GM18867 (cell line): ENCODE measurements around the gene SNX15.

Experiments
- ATAC-seq: cut with Tn5 transposase; IDR thresholded peaks from one replicate; pipeline ENCODE4 v1.9.1; 2021; ENCODE audit warnings: mild to moderate bottlenecking, moderate library complexity; ENCODE audit not compliant: unreplicated experiment

SNX15 gene

DNA sequence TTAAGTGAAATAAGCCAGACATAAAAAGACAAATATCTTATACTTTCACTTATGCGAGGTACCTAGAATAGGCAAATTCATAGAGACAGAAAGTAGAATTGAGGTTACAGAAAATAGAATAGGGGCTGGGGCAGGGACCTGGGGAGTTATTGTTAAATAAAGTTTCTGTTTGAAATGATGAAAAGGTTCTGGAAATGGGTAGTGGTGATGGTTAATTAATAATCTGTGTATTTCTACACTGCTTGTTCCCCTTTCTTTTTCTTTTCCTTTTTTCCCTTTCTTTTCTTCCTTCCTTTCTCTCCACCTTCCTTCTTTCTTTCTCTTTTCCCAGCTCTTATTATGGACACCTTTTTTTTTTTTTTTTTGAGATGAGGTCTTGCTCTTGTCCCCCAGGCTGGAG lies 28.3 kb downstream of the SNX15 start:
- ATAC-seq, result no peak

DNA sequence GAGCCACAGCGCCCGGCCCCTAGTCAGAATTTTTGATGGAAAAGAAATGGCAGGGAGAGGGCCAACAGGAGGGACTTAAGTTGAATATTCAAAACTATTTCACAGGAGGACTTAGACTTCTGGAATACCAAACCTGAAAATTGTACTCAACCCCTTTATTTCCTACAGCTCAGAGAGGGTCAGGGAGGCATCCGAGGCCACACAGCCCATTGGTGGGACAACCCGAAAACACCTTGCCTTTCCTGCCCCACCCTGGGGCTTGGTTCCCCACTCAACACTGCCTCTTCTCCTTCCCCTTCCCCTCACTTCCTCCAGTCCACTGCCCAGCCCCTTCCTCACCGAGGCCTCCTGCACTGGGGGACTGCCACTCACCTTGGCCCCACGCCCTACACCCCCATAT lies 29.8 kb downstream of the SNX15 start:
- no peak for ATAC-seq

DNA sequence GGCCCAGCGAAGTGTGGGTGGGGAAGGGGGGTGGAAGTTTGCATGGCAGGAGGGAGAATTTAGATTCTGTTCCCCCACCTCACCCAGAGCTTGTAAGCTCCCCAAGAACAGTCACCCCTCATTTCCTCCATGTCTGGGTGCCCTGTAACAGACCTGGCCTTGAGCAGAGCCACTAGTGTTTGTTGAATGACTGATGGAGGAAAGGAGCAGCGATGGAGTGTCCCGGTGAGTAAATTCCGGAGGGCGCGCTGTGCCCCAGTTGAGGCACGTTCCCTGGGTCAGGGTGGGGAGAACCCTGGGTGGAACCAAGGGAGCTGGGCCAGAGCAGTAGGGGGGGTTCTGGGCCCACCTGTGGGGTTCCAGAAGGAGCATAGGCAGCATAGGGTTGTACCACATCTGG lies 30.3 kb downstream of the SNX15 start:
- ATAC-seq, result no peak

DNA sequence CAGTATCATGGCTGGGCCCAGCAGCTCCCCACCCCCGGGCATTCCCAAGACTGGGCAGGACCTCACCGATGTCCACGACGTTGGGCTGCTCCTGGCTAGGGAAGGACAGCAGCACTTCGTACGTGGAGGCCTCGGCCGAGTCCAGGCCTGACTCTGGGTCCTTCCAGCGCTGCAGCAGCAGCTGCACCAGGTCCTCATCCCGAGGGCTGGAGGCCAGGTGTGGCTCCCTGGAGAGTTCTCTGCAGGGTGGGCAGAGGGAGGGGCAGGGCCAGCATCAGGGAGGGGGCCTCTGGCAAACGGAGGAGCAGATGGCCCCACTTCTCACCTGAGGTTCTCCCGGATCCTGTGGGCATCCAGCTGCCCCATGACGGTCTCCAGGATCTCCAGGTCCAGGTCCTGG lies 30.8 kb downstream of the SNX15 start:
- ATAC-seq, result no peak

DNA sequence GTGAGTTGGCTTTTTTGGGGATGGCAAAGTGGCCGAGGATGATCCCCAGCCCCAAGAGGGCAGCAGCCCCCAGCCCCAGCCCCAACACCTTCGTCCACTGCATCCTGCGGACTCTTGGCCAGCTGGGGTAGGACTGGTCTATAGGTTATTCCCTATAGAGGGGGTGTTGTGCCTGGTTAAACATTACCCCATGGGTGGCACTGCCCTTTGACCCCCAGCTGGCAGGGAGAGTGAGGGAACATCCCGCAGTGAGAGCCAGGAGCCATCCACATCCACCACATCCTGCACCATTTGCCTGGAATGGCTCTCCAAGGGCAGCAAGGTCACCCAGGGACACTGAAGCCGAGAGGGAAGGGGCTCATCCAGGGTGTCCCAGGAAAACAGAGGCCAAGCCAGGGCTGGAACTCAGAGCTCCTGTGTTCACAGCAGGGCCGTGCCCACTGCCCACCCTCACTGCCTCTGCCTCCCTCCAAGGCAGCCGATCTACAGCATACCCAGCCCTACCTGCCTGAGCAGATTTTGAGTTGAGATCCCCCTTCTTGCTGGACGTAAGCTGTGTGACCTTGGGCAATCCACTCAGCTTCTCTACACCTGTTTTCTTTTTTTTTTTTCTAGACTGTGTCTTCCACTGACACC lies 31.3 kb downstream of the SNX15 start, which contains the start of gene NAALADL1:
Gene NAALADL1, minus strand, starts transcription at position 135 of the 636 bp plus-strand sequence. Its CDS starts 32 bp downstream, at position 103.
- no peak for ATAC-seq

DNA sequence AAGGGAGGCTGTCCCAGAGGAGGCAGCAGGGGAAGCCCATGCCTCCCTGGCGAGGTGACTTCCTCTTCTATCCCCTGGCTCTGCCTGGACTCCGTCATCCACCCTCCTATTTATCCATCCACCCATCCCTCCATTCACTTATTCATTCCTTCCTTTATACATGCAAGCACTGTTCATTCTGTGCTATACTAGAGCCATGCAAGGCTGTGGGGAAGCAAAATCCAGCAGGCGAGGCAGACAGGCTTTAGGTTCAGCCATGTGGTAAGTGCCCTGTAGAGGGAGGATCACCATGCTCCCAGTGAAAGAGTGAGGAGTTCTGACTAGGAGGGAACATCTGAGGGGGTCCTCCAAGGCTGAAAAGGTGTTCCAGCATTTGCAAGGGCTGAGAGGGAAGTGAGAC lies 32.3 kb downstream of the SNX15 start:
- no peak for ATAC-seq

DNA sequence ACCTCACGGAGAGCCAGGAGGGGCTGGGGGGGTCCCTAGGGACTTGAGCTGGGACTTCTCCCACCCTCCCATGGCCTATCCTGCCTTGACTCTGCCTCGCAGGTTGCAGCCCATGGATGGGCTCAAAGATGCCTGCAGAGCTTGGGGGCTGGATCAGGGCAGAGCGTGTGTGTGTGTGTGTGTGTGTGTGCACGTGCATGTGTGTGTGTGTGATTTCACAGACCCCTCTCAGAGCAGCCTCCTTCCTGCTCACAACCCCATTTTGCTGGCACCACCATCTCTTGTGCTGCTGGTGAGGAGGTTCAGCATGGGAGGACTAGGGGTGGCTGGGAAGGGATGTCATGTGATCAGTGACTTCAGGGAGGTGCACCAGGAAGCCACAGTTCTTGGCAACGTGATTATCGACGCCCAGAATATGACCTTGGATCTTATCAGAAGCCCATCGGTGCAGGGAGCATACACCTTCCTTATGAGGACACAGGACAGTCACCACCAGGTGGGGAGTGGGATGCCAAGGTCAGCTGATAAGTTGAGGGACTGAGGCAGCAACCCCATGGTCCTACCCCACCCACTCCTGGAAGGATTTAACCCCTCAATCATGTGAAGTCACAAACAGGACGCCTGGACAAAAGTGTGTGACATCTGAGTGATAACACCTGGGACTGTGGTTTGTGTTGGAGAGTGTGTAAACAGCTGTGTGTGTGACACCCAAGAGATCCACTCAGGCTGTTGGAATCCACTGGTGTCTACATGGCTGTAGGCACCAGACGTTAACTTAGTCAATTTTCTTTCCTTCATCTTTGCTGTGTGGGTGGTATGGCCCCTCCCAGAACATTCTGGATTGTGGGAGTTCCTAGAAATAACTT lies 33.0 kb downstream of the SNX15 start:
- ATAC-seq, result no peak

DNA sequence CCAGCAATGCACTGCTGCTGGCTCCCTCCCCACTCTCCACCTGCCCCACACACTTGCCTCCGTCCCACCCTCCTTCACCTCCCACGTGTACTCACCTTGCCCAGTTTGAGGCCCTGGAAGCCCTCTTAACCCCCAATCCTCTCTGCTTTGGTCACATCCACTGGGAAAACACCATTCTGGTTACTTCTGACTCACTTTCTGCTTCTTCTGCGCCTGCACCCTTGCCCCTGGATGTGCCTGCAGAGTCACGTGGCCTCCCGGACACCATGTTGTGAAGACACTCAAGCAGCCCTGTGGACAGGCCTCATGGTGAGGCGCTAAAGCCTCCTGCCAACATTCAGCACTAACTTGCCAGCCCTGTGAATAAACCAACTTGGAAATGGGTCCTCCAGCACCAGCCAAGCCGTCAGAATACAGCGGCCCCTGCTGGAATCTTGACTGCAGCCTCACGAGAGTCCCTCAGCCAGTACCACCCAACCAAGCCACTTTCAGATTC lies 33.7 kb downstream of the SNX15 start:
- ATAC-seq, result no peak

DNA sequence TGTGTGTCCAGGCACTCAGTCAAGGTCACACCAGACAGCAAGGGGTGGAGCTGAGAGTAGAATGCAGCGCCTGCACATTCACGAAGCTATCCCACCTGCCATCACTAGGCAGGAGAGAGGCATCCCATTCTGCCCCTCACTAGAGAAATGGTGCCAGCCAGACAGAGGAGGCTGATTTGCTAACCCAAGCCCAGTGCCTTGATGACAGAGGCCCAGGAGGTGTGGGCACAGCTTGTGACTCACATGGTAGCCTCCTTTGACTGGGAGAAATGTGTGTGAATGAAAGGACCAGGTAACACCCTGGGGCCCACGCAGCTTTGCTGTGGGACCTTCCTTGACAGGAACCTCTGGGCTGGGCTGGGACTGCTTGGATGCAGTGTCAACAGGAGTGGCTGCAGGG lies 36.3 kb downstream of the SNX15 start:
- ATAC-seq, result no peak

DNA sequence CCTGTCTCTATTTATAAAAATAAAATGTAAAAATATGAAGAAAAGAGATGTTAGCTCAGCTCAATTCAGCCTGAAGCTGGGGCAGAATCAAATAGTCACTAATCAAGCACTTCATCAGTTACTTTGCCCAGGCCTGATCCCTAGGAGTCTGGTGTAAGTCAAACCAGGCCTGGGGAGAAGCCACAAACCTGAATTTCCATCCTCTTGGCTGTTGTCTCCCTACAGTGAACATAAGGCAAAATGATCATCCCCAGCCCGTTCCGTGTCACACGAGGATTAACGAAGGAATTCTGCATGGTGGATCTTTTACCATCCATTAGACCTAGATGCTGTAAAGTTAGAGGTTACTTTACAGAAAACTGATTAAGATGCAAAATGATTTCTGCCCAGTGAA lies 37.6 kb downstream of the SNX15 start:
- ATAC-seq, result no peak

DNA sequence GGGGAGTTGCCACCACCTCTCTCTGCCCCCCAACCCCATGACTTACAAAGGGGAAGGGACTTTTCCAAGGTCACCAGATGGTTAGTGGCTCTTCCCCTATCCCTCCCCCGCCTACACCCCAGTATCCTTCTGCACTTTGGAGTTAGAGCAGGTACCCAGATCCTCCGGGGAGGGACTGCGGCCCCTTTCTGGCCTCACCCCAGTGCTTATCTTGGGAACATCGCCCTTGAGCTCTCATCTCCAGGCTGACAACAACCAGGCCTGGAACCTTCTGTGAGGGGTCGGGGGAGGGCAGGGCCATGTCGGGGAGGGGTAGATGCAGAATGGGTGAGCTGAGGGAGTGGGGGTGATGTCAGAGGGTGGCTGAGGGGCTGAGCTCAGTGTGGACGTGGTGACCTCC lies 38.6 kb downstream of the SNX15 start:
- ATAC-seq, result no peak

DNA sequence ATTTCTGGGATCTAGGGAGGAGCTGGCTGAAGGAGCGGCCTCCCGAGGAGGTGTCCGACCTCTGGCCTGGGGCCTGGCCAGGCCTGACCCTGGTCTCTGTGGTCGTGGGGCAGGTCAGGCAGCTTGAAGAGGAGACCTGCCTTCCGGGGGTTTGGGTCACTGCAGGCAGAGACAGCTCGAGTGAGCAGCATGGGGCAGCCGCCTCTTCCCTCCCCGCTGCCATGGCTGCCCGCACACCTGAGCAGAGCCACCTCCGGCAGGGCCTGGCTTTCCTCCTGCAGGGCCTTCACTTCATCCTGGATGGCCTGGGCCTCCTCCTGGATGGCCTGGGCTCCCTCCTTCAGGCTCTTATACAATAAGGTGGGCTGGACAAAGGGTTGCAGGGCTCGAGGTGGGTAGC lies 39.1 kb downstream of the SNX15 start:
- no peak for ATAC-seq

DNA sequence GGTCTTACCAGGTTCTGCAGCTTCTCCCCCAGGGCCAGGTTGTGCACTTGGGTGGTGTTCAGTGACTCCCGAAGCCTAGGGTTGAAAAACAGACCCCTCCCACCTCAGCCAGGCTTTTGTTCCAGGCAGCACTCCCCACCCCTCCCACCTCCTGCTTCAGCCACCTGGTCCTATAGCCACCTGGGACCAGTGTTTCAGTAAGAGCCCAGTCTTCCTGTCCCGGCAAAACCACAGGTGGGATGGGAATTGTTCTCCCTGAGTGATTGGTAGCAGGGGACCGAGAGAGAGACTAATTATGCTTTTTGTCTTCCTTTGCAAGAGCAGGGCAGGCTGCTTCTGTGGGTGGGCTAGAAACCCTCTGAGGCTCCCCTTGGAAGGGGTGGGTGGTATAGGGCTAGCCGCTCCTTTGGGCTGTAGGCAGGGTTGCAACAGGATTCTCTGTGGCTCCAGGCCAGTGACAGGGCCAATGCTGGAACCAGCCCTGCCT lies 39.6 kb downstream of the SNX15 start:
- ATAC-seq, result no peak

DNA sequence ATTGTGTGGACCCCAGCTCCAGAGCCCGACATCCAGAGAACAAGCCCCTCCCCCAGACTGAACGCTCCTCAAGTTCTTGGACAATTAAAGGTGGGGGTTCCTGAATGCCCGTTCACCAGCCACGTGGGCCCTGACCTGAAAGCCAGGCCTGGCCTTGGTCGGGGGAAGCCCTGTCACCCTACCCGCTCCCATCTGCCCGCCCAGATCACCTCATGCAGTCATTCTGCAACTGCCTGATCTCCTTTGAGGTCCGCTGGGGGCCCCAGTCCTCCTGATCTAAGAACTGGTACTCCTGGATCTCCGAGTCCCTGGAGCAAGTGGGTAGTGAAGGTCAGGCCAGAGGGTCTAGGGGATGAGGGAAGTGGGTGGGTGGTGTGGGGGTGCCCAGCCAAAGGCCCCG lies 40.2 kb downstream of the SNX15 start:
- ATAC-seq, result no peak

DNA sequence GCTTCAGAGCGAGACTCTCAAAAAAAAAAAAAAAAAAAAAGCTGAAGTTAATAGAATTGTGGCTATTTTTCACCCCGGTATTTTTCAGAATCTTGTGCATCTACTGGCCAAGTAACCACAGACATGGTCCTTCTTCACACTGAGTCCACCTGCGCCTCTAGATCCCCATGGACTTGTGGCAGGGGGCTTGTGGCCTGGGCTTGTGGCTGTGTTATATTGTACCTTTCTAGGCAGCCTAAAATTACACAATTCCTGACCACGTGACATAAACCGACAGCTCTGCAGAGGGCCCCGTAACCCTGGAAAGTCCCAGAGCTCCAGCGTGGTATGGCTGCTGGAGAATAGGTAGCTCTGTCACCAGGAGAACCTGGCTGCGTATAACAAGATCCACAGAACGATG lies 42.0 kb downstream of the SNX15 start:
- no peak for ATAC-seq

DNA sequence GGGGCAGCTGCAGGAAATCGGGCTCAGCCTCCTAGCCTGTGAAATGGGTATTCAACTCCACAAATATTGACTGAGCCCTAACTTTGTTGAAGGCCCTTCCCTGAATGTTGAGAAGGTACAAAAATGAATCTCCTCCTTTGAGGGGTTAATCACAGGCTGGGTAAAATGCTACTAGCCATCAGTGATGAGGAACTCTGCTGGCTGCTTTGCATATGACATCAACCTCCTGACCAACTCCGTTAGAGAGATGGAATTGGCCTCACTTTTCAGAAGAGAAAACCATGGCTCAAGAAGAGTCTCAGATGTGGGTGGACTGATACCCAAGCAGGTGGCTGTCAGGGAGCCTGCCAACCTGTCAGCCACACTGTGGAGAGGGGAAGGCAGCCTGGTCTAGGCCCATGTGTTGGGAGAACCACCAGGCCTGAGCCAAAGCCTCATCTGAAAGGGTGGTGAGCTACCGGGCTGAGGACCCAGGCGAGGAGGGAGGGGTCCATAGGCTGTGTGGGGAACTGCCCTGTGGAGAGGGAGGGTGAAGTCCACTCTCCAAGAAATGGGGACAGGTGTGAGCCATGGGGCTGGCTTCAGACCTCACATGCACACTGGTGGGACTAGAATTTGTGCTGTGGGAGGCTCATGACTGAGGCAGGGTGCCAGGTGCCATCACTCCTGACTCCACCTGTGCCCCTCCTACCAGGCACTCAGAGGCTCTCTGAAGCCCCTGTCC lies 44.8 kb downstream of the SNX15 start:
- ATAC-seq, result no peak

DNA sequence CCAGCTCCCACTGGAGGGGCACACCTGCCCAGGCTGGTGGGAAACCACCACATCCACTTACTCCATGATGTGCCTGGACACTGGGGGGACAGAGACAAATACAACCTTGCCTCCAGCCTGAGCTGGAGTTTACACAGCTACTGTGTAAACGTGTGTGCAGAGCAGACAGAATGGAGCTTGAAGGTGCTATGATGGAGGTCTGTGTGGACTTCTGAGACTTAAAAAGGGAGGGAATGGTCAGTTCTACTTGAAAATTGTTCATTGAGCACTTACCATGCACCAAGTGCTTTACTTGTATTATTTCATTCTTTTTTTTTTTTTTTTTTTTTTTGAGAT lies 45.4 kb downstream of the SNX15 start:
- no peak for ATAC-seq

DNA sequence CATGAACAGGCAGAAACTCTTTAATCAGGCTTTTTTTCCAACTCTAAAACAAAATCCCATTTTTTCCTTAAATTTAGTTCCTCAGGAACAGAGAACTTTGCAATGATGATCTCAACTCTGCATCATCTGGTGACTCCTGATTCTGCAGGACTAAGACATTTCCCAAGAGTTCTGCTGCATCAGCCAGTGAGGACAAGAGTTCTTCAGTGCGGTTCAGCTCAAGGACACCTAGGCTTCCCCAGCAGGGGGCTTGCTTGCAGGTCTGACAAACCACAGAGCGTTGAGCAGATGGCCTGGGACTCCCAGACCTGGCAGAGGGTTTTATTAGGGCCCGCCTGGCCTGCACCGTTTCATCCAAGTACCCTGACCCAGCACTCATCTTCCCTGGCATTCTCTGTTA lies 50.2 kb downstream of the SNX15 start:
- no peak for ATAC-seq

DNA sequence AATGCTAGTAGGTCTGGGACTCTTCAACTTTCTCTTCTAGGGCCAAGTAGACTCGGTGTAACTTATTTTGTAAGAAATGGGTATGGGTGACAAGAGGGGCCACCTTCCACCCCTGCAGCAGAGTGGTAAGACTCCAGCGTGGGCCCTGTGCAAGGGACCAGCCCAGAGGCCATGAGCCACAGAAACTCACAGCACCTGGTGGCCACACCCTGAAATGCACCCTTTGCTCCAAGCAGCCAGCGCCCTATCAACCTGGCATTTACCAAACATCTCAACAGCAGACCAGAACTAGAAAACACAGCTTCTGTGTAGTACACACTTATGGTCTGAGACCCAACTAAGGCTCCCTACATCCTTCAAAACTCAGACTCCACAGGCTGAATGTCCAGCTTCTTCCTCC lies 50.9 kb downstream of the SNX15 start:
- ATAC-seq, result peak; percentile 58

DNA sequence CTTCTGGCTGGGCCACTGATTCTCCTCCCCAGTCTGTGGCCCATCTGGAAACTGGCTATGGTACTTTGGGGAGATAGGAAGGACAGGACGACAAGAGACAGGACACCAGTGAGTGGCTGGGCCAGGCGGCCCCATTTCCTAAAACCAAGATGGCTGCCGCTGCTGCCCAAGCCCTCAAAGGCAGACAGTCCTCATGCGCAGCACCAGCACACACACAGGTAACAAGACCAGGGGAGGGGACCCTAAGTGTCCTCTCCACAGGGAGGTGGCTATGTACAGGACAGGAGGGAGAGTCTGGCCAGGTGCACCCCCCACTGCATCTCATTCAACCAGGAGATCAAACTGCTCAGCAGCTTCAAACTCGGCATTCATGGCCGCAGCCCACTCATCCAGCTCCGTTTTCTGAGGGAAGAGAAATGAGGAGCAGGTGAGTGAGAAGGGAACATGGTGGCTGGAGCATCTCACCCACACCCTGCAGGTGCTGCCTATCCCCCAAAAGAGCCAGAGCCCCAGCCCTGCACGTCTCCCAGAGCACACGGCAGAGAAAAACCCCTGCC lies 51.6 kb downstream of the SNX15 start:
- ATAC-seq, result no peak

DNA sequence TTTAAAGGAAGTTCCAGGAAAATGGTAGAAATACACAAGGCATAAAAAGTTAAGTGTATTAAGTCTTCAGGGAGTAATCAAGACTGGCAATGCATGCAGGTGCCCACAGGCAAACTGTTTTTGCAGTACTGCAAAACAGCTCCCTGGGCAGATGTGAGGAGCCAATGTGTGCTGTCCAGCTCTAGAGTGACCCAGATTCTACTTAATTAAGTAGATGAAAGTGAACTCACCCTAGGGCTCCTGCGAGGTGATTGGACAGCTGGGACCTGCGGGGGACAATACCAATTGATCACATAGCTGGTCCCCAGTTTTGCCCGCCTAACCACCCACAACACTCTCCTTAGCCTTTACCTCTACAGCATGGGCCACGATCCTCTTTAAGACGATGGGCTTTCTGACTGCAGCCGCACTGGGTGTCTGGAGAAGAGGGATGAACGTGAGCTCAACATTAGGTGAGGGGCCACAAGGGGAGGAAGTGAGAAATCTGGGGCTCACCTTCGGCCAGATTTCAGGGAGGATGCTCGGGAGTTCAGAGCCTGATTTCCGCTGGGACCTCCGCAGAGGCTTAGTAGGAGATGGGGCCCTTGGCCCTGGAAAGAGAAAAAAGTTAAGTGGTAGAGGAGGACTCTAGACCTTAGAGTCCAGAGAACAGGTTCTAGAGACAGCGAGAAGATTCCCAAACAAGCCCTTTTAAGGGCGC lies 56.0 kb downstream of the SNX15 start:
- peak; percentile 4 for ATAC-seq
